HL-60 (cell line): ENCODE measurements around the gene NTRK2.

Experiments used
- DNase-seq, 2 experiments: peaks; one replicate each; pipeline ENCODE4 v3.0.0-alpha.2; 2010 to 2020; ENCODE audit warnings: low read depth in 1 of 2, low spot score in 1 of 2
- H3K27ac ChIP-seq: fragments of 250-450 bp; sonication (Bioruptor Pico); replicated peaks from 2 replicates; pipeline ENCODE4 v1.5.1; 2020; ENCODE audit warnings: mild to moderate bottlenecking, moderate library complexity
- H3K27me3 ChIP-seq: fragments of 250-450 bp; sonication (Bioruptor Pico); 2 replicates; pipeline ENCODE4 v1.5.1; 2021; ENCODE audit warnings: mild to moderate bottlenecking, moderate library complexity; ENCODE audit not compliant: insufficient read depth, poor library complexity, severe bottlenecking
- H3K4me3 ChIP-seq: replicated peaks from 2 replicates; pipeline ENCODE4 v1.5.1; 2011; ENCODE audit warnings: mild to moderate bottlenecking, control low read depth, low read length; ENCODE audit not compliant: insufficient read depth
- GABPA ChIP-seq: IDR thresholded peaks from 2 replicates; pipeline ENCODE4 v1.6.1; 2012; ENCODE audit warnings: low read depth
- POLR2AphosphoS5 ChIP-seq: IDR thresholded peaks from 2 replicates; pipeline ENCODE4 v1.6.1; 2012; ENCODE audit warnings: low read depth
- REST ChIP-seq: IDR thresholded peaks from 2 replicates; pipeline ENCODE4 v1.6.1; 2012; ENCODE audit warnings: low read depth; ENCODE audit not compliant: insufficient replicate concordance
- SPI1 ChIP-seq: IDR thresholded peaks from 2 replicates; pipeline ENCODE4 v1.6.1; 2012; ENCODE audit warnings: low read depth, mild to moderate bottlenecking, borderline replicate concordance
- TF ChIP-seq, protein P1 (sequence below): IDR thresholded peaks from one replicate; pipeline ENCODE4 v1.5.1; 2011; ENCODE audit warnings: low read length, control low read depth, inconsistent platforms; ENCODE audit not compliant: insufficient read depth

NTRK2 gene

DNA sequence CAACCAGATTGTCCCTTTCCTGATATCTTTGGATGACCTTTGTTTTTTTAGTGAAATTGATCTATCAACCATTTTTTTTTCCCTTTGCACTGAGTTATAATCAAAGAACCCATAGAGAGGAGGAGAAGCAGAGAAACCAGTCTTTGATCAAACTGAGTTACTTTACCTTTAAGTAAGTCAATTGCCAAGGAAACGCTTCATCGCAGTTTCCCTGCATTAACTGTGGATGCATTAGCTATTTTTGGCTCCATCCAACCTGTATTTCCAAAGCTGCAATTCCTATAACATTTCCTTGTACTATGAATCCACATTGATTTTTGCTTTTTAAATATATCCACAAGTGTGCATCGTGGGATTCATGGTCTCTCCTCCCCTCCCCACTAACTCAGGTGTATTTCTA is 268.1 kb downstream of the NTRK2 start:
- DNase-seq: no peak
- Histone ChIP-seq H3K27ac (no peak overlapping the region), H3K4me3 (no peak overlapping the region)

GRCh38 chr9:84939774-84940173 is 270.2 kb downstream of the NTRK2 start:
- DNase-seq: no peak
- Histone ChIP-seq H3K4me3 (no peak overlapping the region), H3K27ac (no peak overlapping the region), H3K27me3 (no peaks in the 10 kb centered on the region)
- no peak for TF ChIP-seq SPI1
- no peak for TF ChIP-seq REST
- no peak for TF ChIP-seq GABPA
- TF ChIP-seq POLR2AphosphoS5: no peak
- TF ChIP-seq, protein P1, sequence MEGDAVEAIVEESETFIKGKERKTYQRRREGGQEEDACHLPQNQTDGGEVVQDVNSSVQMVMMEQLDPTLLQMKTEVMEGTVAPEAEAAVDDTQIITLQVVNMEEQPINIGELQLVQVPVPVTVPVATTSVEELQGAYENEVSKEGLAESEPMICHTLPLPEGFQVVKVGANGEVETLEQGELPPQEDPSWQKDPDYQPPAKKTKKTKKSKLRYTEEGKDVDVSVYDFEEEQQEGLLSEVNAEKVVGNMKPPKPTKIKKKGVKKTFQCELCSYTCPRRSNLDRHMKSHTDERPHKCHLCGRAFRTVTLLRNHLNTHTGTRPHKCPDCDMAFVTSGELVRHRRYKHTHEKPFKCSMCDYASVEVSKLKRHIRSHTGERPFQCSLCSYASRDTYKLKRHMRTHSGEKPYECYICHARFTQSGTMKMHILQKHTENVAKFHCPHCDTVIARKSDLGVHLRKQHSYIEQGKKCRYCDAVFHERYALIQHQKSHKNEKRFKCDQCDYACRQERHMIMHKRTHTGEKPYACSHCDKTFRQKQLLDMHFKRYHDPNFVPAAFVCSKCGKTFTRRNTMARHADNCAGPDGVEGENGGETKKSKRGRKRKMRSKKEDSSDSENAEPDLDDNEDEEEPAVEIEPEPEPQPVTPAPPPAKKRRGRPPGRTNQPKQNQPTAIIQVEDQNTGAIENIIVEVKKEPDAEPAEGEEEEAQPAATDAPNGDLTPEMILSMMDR: no peak

More for the DNA sequence above, 268.1 kb downstream of the NTRK2 start:
- no peaks in the 10 kb centered on the region for H3K27me3 ChIP-seq
- TF ChIP-seq REST (no peak), GABPA (no peak), POLR2AphosphoS5 (no peak), SPI1 (no peak)
- TF ChIP-seq, protein P1: no peak

GRCh38 chr9:84940294-84940693 is 270.8 kb downstream of the NTRK2 start:
- no peak for DNase-seq
- Histone ChIP-seq H3K4me3 (no peak overlapping the region), H3K27me3 (no peaks in the 10 kb centered on the region), H3K27ac (no peak overlapping the region)
- TF ChIP-seq REST (no peak), POLR2AphosphoS5 (no peak), GABPA (no peak), SPI1 (no peak)
- TF ChIP-seq, protein P1: no peak
